SK-N-SH (cell line): Measurements from ENCODE around the gene HVCN1. TPM values are rescaled to one million over a fixed set of nuclear protein-coding genes. Genes with fewer than 3 reads are reported as not detected.

Experiments used
- CTCF ChIA-PET: fragments of 300-600, 350-600 bp; formaldehyde crosslinking; extraction: SDS; loops from one replicate; lab custom pipeline; 2021; lab: Yijun Ruan, JAX
- POLR2A ChIA-PET: fragments of 350-600 bp; sonication (Branson Sonifier 250); formaldehyde crosslinking; extraction: SDS; loops from one replicate; lab custom pipeline; 2020; ENCODE audit warnings: antibody characterized with exemption, inconsistent platforms; lab: Yijun Ruan, JAX
- DNase-seq: peaks from one replicate; pipeline ENCODE4 v3.0.0; 2012
- H2AFZ ChIP-seq: fragments of 200-600 bp; sonication (generic); 2 replicates; pipeline ENCODE4 v1.8.1; 2016; ENCODE audit warnings: antibody characterized with exemption, mild to moderate bottlenecking, low read depth
- H3F3A ChIP-seq: fragments of 200-600 bp; sonication (generic); replicated peaks from 2 replicates; pipeline ENCODE3; 2016; ENCODE audit warnings: antibody characterized with exemption, mild to moderate bottlenecking; ENCODE audit not compliant: insufficient read depth
- H3K27ac ChIP-seq, 2 experiments: fragments of 200-500 bp in 1 of 2; fragments of 200-600 bp in 1 of 2; sonication (Bioruptor generic) in 1 of 2; sonication (generic), shearing (Covaris generic) in 1 of 2; 2 replicates each; pipeline versions ENCODE4 v1.5.1 to v1.6.1; 2014 to 2016; ENCODE audit warnings: low read depth in 2 of 2, inconsistent platforms in 1 of 2, low read length in 1 of 2, mild to moderate bottlenecking in 1 of 2, mixed read lengths in 1 of 2
- H3K27me3 ChIP-seq: fragments of 200-600 bp; sonication (generic), shearing (Covaris generic); 2 replicates; pipeline ENCODE4 v1.6.1; 2016; ENCODE audit warnings: mixed run types; ENCODE audit not compliant: insufficient read depth
- H3K36me3 ChIP-seq, 2 experiments: fragments of 200-500 bp in 1 of 2; fragments of 200-600 bp in 1 of 2; sonication (Bioruptor generic) in 1 of 2; sonication (generic) in 1 of 2; replicated peaks in 1 of 2; 2 replicates each; pipeline versions ENCODE3 to v1.5.1; 2014 to 2016; ENCODE audit warnings: low read length in 1 of 2, mild to moderate bottlenecking in 1 of 2; ENCODE audit not compliant: insufficient read depth in 2 of 2, control insufficient read depth in 1 of 2
- H3K4me1 ChIP-seq, 2 experiments: fragments of 200-500 bp in 1 of 2; fragments of 200-600 bp in 1 of 2; sonication (Bioruptor generic) in 1 of 2; sonication (generic), shearing (Covaris generic) in 1 of 2; 2 replicates each; pipeline versions ENCODE4 v1.5.1 to v1.6.1; 2014 to 2016; ENCODE audit warnings: low read depth in 1 of 2, low read length in 1 of 2, mixed run types in 1 of 2; ENCODE audit not compliant: insufficient read depth in 2 of 2, control insufficient read depth in 1 of 2
- H3K4me2 ChIP-seq: fragments of 200-600 bp; sonication (generic), shearing (Covaris generic); 2 replicates; pipeline ENCODE4 v1.6.1; 2017; ENCODE audit warnings: mixed run types
- H3K4me3 ChIP-seq, 2 experiments: fragments of 200-500 bp in 1 of 2; fragments of 200-600 bp in 1 of 2; sonication (Bioruptor generic) in 1 of 2; sonication (generic), shearing (Covaris generic) in 1 of 2; 2 replicates each; pipeline versions ENCODE4 v1.5.1 to v1.8.1; 2014 to 2016; ENCODE audit warnings: low read depth in 2 of 2, inconsistent platforms in 1 of 2, low read length in 1 of 2, mild to moderate bottlenecking in 1 of 2, mixed read lengths in 1 of 2, moderate library complexity in 1 of 2
- H3K79me2 ChIP-seq: fragments of 200-600 bp; sonication (generic); 2 replicates; pipeline ENCODE4 v1.8.1; 2017; ENCODE audit warnings: mild to moderate bottlenecking; ENCODE audit not compliant: insufficient read depth
- H3K9ac ChIP-seq: fragments of 200-600 bp; sonication (generic); 2 replicates; pipeline ENCODE4 v1.6.1; 2017; ENCODE audit warnings: mixed run types
- H3K9me2 ChIP-seq: fragments of 200-600 bp; sonication (generic); 2 replicates; pipeline ENCODE4 v1.6.1; 2017; ENCODE audit warnings: mixed run types
- H3K9me3 ChIP-seq: fragments of 200-600 bp; sonication (generic); 2 replicates; pipeline ENCODE4 v1.6.1; 2017; ENCODE audit warnings: mixed run types, mild to moderate bottlenecking, moderate library complexity
- H4K20me1 ChIP-seq: fragments of 200-600 bp; sonication (generic); 2 replicates; pipeline ENCODE4 v1.6.1; 2017; ENCODE audit warnings: mild to moderate bottlenecking, mixed run types; ENCODE audit not compliant: insufficient read depth
- CTCF ChIP-seq: fragments of 200-600 bp; sonication (generic); IDR thresholded peaks from 2 replicates; pipeline ENCODE4 v1.6.1; 2017; ENCODE audit warnings: antibody characterized with exemption, mild to moderate bottlenecking, moderate library complexity
- ELF1 ChIP-seq: IDR thresholded peaks from 2 replicates; pipeline ENCODE4 v1.4.0; 2012
- EP300 ChIP-seq, 2 experiments: IDR thresholded peaks; 2 replicates each; pipeline versions ENCODE4 v1.4.0 to v1.6.1; 2012; ENCODE audit warnings: borderline replicate concordance in 1 of 2, low read depth in 1 of 2, low read length in 1 of 2
- FOSL2 ChIP-seq: IDR thresholded peaks from 2 replicates; pipeline ENCODE4 v1.4.0; 2012; ENCODE audit warnings: low read depth, mild to moderate bottlenecking, moderate library complexity, borderline replicate concordance
- FOXJ3 ChIP-seq: sonication (generic); formaldehyde crosslinking; IDR thresholded peaks from 2 replicates; pipeline ENCODE4 v1.5.1; 2020; ENCODE audit warnings: mild to moderate bottlenecking, missing genetic modification reagents
- FOXM1 ChIP-seq: IDR thresholded peaks from 2 replicates; pipeline ENCODE4 v1.4.0; 2012; ENCODE audit warnings: low read depth, mild to moderate bottlenecking
- GATA2 ChIP-seq: sonication (generic); formaldehyde crosslinking; IDR thresholded peaks from 2 replicates; pipeline ENCODE4 v1.5.0; 2020; ENCODE audit warnings: mild to moderate bottlenecking, missing genetic modification reagents
- JUND ChIP-seq: IDR thresholded peaks from 2 replicates; pipeline ENCODE4 v1.4.0; 2012
- RAD21 ChIP-seq: IDR thresholded peaks from 2 replicates; pipeline ENCODE4 v1.6.1; 2012; ENCODE audit warnings: mild to moderate bottlenecking, low read length
- RFX5 ChIP-seq: IDR thresholded peaks from 2 replicates; pipeline ENCODE4 v1.6.1; 2012; ENCODE audit warnings: mild to moderate bottlenecking, improper control_type of control experiment, low read length
- SMC3 ChIP-seq: IDR thresholded peaks from 2 replicates; pipeline ENCODE4 v1.6.1; 2012; ENCODE audit warnings: low read depth, low read length, improper control_type of control experiment
- USF1 ChIP-seq: IDR thresholded peaks from 2 replicates; pipeline ENCODE4 v1.4.0; 2012; ENCODE audit warnings: low read depth, borderline replicate concordance
- USF2 ChIP-seq: fragments of 150-350 bp; IDR thresholded peaks from 2 replicates; pipeline ENCODE4 v1.6.1; 2017; ENCODE audit warnings: antibody characterized with exemption, low read length, low read depth, borderline replicate concordance
- YY1 ChIP-seq: IDR thresholded peaks from 2 replicates; pipeline ENCODE4 v1.4.0; 2012; ENCODE audit warnings: low read depth, mild to moderate bottlenecking
- WGBS: methylation state at CpG from one replicate; pipeline ENCODE4 v1.1.6; 2017; ENCODE audit warnings: low lambda C conversion rate; 5-methylcytosine and 5-hydroxymethylcytosine counted together
- polyA plus RNA-seq, 3 experiments: library from polyadenylated mRNA; depleted of rRNA; stranded (reverse); fragments of >200 nt; gene quantifications; 2 replicates each; pipeline ENCODE4 v1.2.3, GENCODE V29; 2012
- TF ChIP-seq, protein P1 (sequence below): IDR thresholded peaks from 2 replicates; pipeline ENCODE4 v1.4.0; 2012; ENCODE audit warnings: low read depth, borderline replicate concordance
- TF ChIP-seq, protein P2 (sequence below): IDR thresholded peaks from 2 replicates; pipeline ENCODE4 v1.6.1; 2012; ENCODE audit warnings: mild to moderate bottlenecking, low read depth, low read length, moderate library complexity

HVCN1 gene
- polyA plus RNA-seq, 1 of the 3 experiments (the other 2 are of a cell fraction) = 0.03 TPM

GRCh38 chr12:110702081-110702480 lies 13.2 kb upstream of the HVCN1 start (continued):
- TF ChIP-seq, protein P1, sequence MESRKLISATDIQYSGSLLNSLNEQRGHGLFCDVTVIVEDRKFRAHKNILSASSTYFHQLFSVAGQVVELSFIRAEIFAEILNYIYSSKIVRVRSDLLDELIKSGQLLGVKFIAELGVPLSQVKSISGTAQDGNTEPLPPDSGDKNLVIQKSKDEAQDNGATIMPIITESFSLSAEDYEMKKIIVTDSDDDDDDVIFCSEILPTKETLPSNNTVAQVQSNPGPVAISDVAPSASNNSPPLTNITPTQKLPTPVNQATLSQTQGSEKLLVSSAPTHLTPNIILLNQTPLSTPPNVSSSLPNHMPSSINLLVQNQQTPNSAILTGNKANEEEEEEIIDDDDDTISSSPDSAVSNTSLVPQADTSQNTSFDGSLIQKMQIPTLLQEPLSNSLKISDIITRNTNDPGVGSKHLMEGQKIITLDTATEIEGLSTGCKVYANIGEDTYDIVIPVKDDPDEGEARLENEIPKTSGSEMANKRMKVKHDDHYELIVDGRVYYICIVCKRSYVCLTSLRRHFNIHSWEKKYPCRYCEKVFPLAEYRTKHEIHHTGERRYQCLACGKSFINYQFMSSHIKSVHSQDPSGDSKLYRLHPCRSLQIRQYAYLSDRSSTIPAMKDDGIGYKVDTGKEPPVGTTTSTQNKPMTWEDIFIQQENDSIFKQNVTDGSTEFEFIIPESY = no peak
- TF ChIP-seq FOXJ3 (CRISPR knock-in tag) (no peak), USF2 (no peak), USF1 (no peak)
- TF ChIP-seq, all 33 proteins: peak for 0

- no peak overlapping the region for H2AFZ ChIP-seq
- peak; percentile 72 for DNase-seq
- H3K4me3 ChIP-seq = no peak overlapping the region
- H3K9me3 ChIP-seq = no peaks in the 10 kb centered on the region
- H3K79me2 ChIP-seq = no peaks in the 10 kb centered on the region
- ChIA-PET CTCF (interaction anchor here (0.6 to 1.3 kb wide), 6 partner anchors 12 to 237 kb away, joined by 3 to 4 read pairs (median 4); no protein-coding TSS in a partner anchor), POLR2A (interaction anchor here (0.6 to 0.9 kb wide), 3 partner anchors 10 to 96 kb away, joined by 3 to 4 read pairs (median 3); partner anchors contain the start of gene TCTN1)
- H3K27me3 ChIP-seq = no peaks in the 10 kb centered on the region
- H3K27ac ChIP-seq = peak overlapping the region in 1 of 2 experiments; percentile 70; a peak in 2 of 4 replicates
- WGBS = 71% methylated on average over 28 of the region's 28 CpGs
- H3F3A ChIP-seq = no peaks in the 10 kb centered on the region
- no peak overlapping the region for H3K4me2 ChIP-seq
- H3K9ac ChIP-seq = no peak overlapping the region
- no peaks in the 10 kb centered on the region for H3K9me2 ChIP-seq
- TF ChIP-seq FOXM1 (no peak), JUND (no peak), CTCF (peak; percentile 29; the same call in 1 of the 2 replicates), GATA2 (peak; percentile 94), FOSL2 (no peak), RFX5 (no peak), ELF1 (no peak), SMC3 (peak; percentile 8; the same call in 1 of the 2 replicates), EP300 (IDR thresholded peaks at IDR 0.05; ENCODE audit: borderline replicate concordance in 1 of 2, low read depth in 1 of 2, low read length in 1 of 2) (peak in 1 of 2 experiments; percentile 21; a peak in 1 of 4 replicates), RAD21 (peak; percentile 39; the same call in 1 of the 2 replicates), YY1 (no peak)
- TF ChIP-seq, protein P2, sequence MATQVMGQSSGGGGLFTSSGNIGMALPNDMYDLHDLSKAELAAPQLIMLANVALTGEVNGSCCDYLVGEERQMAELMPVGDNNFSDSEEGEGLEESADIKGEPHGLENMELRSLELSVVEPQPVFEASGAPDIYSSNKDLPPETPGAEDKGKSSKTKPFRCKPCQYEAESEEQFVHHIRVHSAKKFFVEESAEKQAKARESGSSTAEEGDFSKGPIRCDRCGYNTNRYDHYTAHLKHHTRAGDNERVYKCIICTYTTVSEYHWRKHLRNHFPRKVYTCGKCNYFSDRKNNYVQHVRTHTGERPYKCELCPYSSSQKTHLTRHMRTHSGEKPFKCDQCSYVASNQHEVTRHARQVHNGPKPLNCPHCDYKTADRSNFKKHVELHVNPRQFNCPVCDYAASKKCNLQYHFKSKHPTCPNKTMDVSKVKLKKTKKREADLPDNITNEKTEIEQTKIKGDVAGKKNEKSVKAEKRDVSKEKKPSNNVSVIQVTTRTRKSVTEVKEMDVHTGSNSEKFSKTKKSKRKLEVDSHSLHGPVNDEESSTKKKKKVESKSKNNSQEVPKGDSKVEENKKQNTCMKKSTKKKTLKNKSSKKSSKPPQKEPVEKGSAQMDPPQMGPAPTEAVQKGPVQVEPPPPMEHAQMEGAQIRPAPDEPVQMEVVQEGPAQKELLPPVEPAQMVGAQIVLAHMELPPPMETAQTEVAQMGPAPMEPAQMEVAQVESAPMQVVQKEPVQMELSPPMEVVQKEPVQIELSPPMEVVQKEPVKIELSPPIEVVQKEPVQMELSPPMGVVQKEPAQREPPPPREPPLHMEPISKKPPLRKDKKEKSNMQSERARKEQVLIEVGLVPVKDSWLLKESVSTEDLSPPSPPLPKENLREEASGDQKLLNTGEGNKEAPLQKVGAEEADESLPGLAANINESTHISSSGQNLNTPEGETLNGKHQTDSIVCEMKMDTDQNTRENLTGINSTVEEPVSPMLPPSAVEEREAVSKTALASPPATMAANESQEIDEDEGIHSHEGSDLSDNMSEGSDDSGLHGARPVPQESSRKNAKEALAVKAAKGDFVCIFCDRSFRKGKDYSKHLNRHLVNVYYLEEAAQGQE = no peak
- TF ChIP-seq, protein P1 = no peak
- no peaks in the 10 kb centered on the region for H3K36me3 ChIP-seq
- no peaks in the 10 kb centered on the region for H4K20me1 ChIP-seq
- peaks cover 0 to 13% of the 10 kb centered on the region in 2 experiments; a peak in 1 of 4 replicates for H3K4me1 ChIP-seq
Measured at GRCh38 chr12:110699591-110700445, 10.9 kb upstream of the HVCN1 start.
